OCI-LY3 (cell line): ENCODE data around the gene SOAT1.
"Not testable (repeated sequence)": the region's sequence is repeated elsewhere in the genome, so short reads cannot be mapped to it uniquely, and the experiment has no call there.

Experiments used
- H2AFZ ChIP-seq: fragments of 200-600, 300-600 bp; shearing (Covaris generic); 2 replicates; pipeline ENCODE4 v1.6.0; 2014; ENCODE audit warnings: antibody characterized with exemption, low read depth, low read length
- H3K27ac ChIP-seq: fragments of 200-600, 300-600 bp; sonication (generic); 2 replicates; pipeline ENCODE4 v1.5.1; 2014; ENCODE audit warnings: mild to moderate bottlenecking, low read length, moderate library complexity, mixed read lengths
- H3K27me3 ChIP-seq: fragments of 200-600, 300-600 bp; sonication (generic); 2 replicates; pipeline ENCODE4 v1.6.1; 2014; ENCODE audit warnings: low read depth, low read length, mixed read lengths
- H3K36me3 ChIP-seq: fragments of 200-600, 300-600 bp; sonication (generic); replicated peaks from 2 replicates; pipeline ENCODE3; 2014; ENCODE audit warnings: low read depth, low read length, mixed read lengths
- H3K4me1 ChIP-seq: fragments of 300-600, 200-600 bp; sonication (generic); 2 replicates; pipeline ENCODE4 v1.6.1; 2014; ENCODE audit warnings: low read length, mixed read lengths
- H3K4me2 ChIP-seq: fragments of 200-600, 300-600 bp; sonication (generic); 2 replicates; pipeline ENCODE4 v1.6.1; 2014; ENCODE audit warnings: low read length, mixed read lengths
- H3K4me3 ChIP-seq: fragments of 300-600, 200-600 bp; sonication (generic); 2 replicates; pipeline ENCODE4 v1.5.1; 2014; ENCODE audit warnings: antibody characterized with exemption, mild to moderate bottlenecking, low read length, moderate library complexity
- H3K79me2 ChIP-seq: fragments of 300-600, 200-600 bp; shearing (Covaris generic); 2 replicates; pipeline ENCODE4 v1.6.1; 2014; ENCODE audit warnings: mild to moderate bottlenecking, low read length, mixed read lengths
- H3K9ac ChIP-seq: fragments of 300-600, 200-600 bp; shearing (Covaris generic); 2 replicates; pipeline ENCODE4 v1.6.0; 2014; ENCODE audit warnings: mild to moderate bottlenecking, low read length, moderate library complexity
- H3K9me3 ChIP-seq: fragments of 200-600, 300-600 bp; shearing (Covaris generic); 2 replicates; pipeline ENCODE4 v1.6.1; 2014; ENCODE audit warnings: low read length, mixed read lengths; ENCODE audit not compliant: insufficient read depth
- H4K20me1 ChIP-seq: fragments of 200-600, 300-600 bp; sonication (generic); 2 replicates; pipeline ENCODE4 v1.6.1; 2016; ENCODE audit warnings: low read length, mixed read lengths; ENCODE audit not compliant: insufficient read depth
- CTCF ChIP-seq: fragments of 200-600, 300-600 bp; sonication (generic); IDR thresholded peaks from 2 replicates; pipeline ENCODE4 v1.5.1; 2014; ENCODE audit warnings: antibody characterized with exemption, low read length, low read depth
- EZH2phosphoT487 ChIP-seq: fragments of 200-600 bp; shearing (Covaris generic); IDR thresholded peaks from 2 replicates; pipeline ENCODE4 v1.6.1; 2018; ENCODE audit warnings: antibody characterized with exemption, mixed run types, low read depth

SOAT1 gene

GRCh38 chr1:179293340-179294327, at the start of gene SOAT1:
SOAT1 (plus strand) TSS chr1:179293797; CDS start chr1:179302685, 8,888 bp downstream.
- H3K27ac ChIP-seq: peak within 1 kb of the TSS; percentile 36
- TF ChIP-seq EZH2phosphoT487 (no peak), CTCF (peak; percentile 11; the same call in 1 of the 2 replicates)
- H3K79me2 ChIP-seq: peaks cover 21% of the 10 kb centered on the region
- H3K36me3 ChIP-seq: peaks cover 3% of the 10 kb centered on the region
- H4K20me1 ChIP-seq: no peaks in the 10 kb centered on the region
- peak within 1 kb of the TSS; percentile 82 for H3K4me3 ChIP-seq
- H3K27me3 ChIP-seq: no peaks in the 10 kb centered on the region
- H3K4me2 ChIP-seq: peak within 1 kb of the TSS; percentile 95
- H3K4me1 ChIP-seq: peaks cover 33% of the 10 kb centered on the region
- H3K9me3 ChIP-seq: no peaks in the 10 kb centered on the region
- H3K9ac ChIP-seq: peak within 1 kb of the TSS; percentile 68
- H2AFZ ChIP-seq: peak within 1 kb of the TSS; percentile 90

- not testable (repeated sequence) for H3K27ac ChIP-seq, H3K79me2 ChIP-seq, H3K36me3 ChIP-seq, H3K4me2 ChIP-seq, H3K4me3 ChIP-seq, H3K9me3 ChIP-seq, H4K20me1 ChIP-seq, H2AFZ ChIP-seq, H3K4me1 ChIP-seq, H3K9ac ChIP-seq, H3K27me3 ChIP-seq
Measured at GRCh38 chr1:179245426-179245825, 48.2 kb upstream of the SOAT1 start.

GRCh38 chr1:179247923-179248322, 45.7 kb upstream of the SOAT1 start:
- TF ChIP-seq CTCF (no peak), EZH2phosphoT487 (no peak)
- Histone ChIP-seq H3K9me3 (no peaks in the 10 kb centered on the region), H3K4me2 (no peak overlapping the region), H3K4me1 (no peaks in the 10 kb centered on the region), H3K27ac (no peak overlapping the region), H3K27me3 (no peaks in the 10 kb centered on the region), H3K9ac (no peak overlapping the region), H3K79me2 (no peaks in the 10 kb centered on the region), H4K20me1 (no peaks in the 10 kb centered on the region), H3K4me3 (no peak overlapping the region), H3K36me3 (no peaks in the 10 kb centered on the region), H2AFZ (no peak overlapping the region)

- Histone ChIP-seq H3K27me3 (no peaks in the 10 kb centered on the region), H2AFZ (no peak overlapping the region), H3K4me1 (no peaks in the 10 kb centered on the region), H4K20me1 (no peaks in the 10 kb centered on the region), H3K36me3 (no peaks in the 10 kb centered on the region), H3K27ac (no peak overlapping the region), H3K79me2 (no peaks in the 10 kb centered on the region), H3K9ac (no peak overlapping the region), H3K9me3 (no peaks in the 10 kb centered on the region), H3K4me2 (no peak overlapping the region), H3K4me3 (no peak overlapping the region)
- TF ChIP-seq EZH2phosphoT487: no peak
- peak; percentile 51 for TF ChIP-seq CTCF
Measured at GRCh38 chr1:179251675-179252074, 41.9 kb upstream of the SOAT1 start.
